H9 (cell line): ENCODE results near the gene ZNF217. TPM values are rescaled to one million over a fixed set of nuclear protein-coding genes. Genes with fewer than 3 reads are reported as not detected.

Source experiments
- DNase-seq: peaks from one replicate; pipeline ENCODE4 v3.0.0-alpha.2; 2017
- H2AFZ ChIP-seq: one replicate; pipeline ENCODE4 v1.6.1; 2013; ENCODE audit warnings: mild to moderate bottlenecking, low read length, control low read depth, moderate library complexity
- H2AK5ac ChIP-seq: 2 replicates; pipeline ENCODE4 v1.6.1; 2013; ENCODE audit warnings: low read length, control low read depth, mixed read lengths; ENCODE audit not compliant: insufficient read length
- H2BK120ac ChIP-seq: one replicate; pipeline ENCODE4 v1.6.1; 2013; ENCODE audit warnings: low read depth, mild to moderate bottlenecking, low read length, control low read depth, inconsistent platforms; ENCODE audit not compliant: poor library complexity, severe bottlenecking
- H2BK12ac ChIP-seq: 2 replicates; pipeline ENCODE4 v1.6.1; 2013; ENCODE audit warnings: low read length, control low read depth, mixed read lengths, low read depth; ENCODE audit not compliant: insufficient read length
- H2BK15ac ChIP-seq: 2 replicates; pipeline ENCODE4 v1.6.1; 2013; ENCODE audit warnings: low read depth, low read length, control low read depth
- H2BK20ac ChIP-seq: one replicate; pipeline ENCODE4 v1.6.1; 2013; ENCODE audit warnings: low read depth, mild to moderate bottlenecking, low read length, control low read depth, inconsistent platforms; ENCODE audit not compliant: poor library complexity, severe bottlenecking
- H2BK5ac ChIP-seq: 2 replicates; pipeline ENCODE4 v1.6.1; 2013; ENCODE audit warnings: low read length, control low read depth, mixed read lengths; ENCODE audit not compliant: insufficient read length
- H3K14ac ChIP-seq: 2 replicates; pipeline ENCODE4 v1.6.1; 2013; ENCODE audit warnings: low read length, control low read depth; ENCODE audit not compliant: insufficient read depth
- H3K18ac ChIP-seq: 2 replicates; pipeline ENCODE4 v1.6.1; 2013; ENCODE audit warnings: low read depth, mild to moderate bottlenecking, mixed read lengths, low read length, control low read depth; ENCODE audit not compliant: insufficient read length
- H3K23ac ChIP-seq: 2 replicates; pipeline ENCODE4 v1.6.1; 2013; ENCODE audit warnings: low read length, control low read depth, mixed read lengths, low read depth; ENCODE audit not compliant: insufficient read length
- H3K23me2 ChIP-seq: 2 replicates; pipeline ENCODE4 v1.6.1; 2013; ENCODE audit warnings: low read depth, mild to moderate bottlenecking, mixed read lengths, low read length, control low read depth; ENCODE audit not compliant: insufficient read length, poor library complexity, severe bottlenecking
- H3K27ac ChIP-seq: 2 replicates; pipeline ENCODE4 v1.5.1; 2013; ENCODE audit warnings: low read length, control low read depth, mixed read lengths, low read depth; ENCODE audit not compliant: insufficient read length
- H3K27me3 ChIP-seq: 2 replicates; pipeline ENCODE4 v1.6.1; 2013; ENCODE audit warnings: low read length, control low read depth, inconsistent platforms; ENCODE audit not compliant: insufficient read depth
- H3K4ac ChIP-seq: 2 replicates; pipeline ENCODE4 v1.6.1; 2013; ENCODE audit warnings: low read depth, mild to moderate bottlenecking, control low read depth, inconsistent platforms, low read length, moderate library complexity
- H3K4me1 ChIP-seq: 2 replicates; pipeline ENCODE4 v1.6.1; 2013; ENCODE audit warnings: low read length, control low read depth, inconsistent platforms; ENCODE audit not compliant: insufficient read depth
- H3K4me2 ChIP-seq: 2 replicates; pipeline ENCODE4 v1.6.1; 2013; ENCODE audit warnings: low read length, control low read depth, mixed read lengths; ENCODE audit not compliant: insufficient read length, insufficient read depth
- H3K56ac ChIP-seq: 2 replicates; pipeline ENCODE4 v1.6.1; 2013; ENCODE audit warnings: low read depth, mild to moderate bottlenecking, mixed read lengths, low read length, control low read depth; ENCODE audit not compliant: insufficient read length
- H3K79me1 ChIP-seq: 2 replicates; pipeline ENCODE4 v1.6.1; 2013; ENCODE audit warnings: low read depth, mild to moderate bottlenecking, moderate library complexity, low read length, control low read depth, inconsistent platforms; ENCODE audit not compliant: insufficient read depth, poor library complexity, severe bottlenecking
- H3K79me2 ChIP-seq: 2 replicates; pipeline ENCODE4 v1.6.1; 2013; ENCODE audit warnings: low read length, control low read depth, inconsistent platforms; ENCODE audit not compliant: insufficient read depth
- H3K9ac ChIP-seq: 2 replicates; pipeline ENCODE4 v1.6.1; 2013; ENCODE audit warnings: low read length, control low read depth, mixed read lengths; ENCODE audit not compliant: insufficient read length; ENCODE audit errors: extremely low read depth
- H3K9me3 ChIP-seq: one replicate; pipeline ENCODE4 v1.6.1; 2013; ENCODE audit warnings: low read depth, low read length, inconsistent platforms; ENCODE audit not compliant: control insufficient read depth
- H3T11ph ChIP-seq: one replicate; pipeline ENCODE4 v1.6.1; 2013; ENCODE audit warnings: mild to moderate bottlenecking, low read length, control low read depth, inconsistent platforms
- H4K20me1 ChIP-seq: one replicate; pipeline ENCODE4 v1.6.1; 2013; ENCODE audit not compliant: control insufficient read depth, insufficient read length, insufficient read depth
- H4K5ac ChIP-seq: 2 replicates; pipeline ENCODE4 v1.6.1; 2013; ENCODE audit warnings: low read depth, mild to moderate bottlenecking, mixed read lengths, low read length, control low read depth; ENCODE audit not compliant: insufficient read length
- H4K8ac ChIP-seq: replicated peaks from 2 replicates; pipeline ENCODE4 v1.6.1; 2013; ENCODE audit warnings: low read length, control low read depth, mixed read lengths, low read depth; ENCODE audit not compliant: insufficient read length
- H4K91ac ChIP-seq: 2 replicates; pipeline ENCODE4 v1.6.1; 2013; ENCODE audit warnings: low read depth, mild to moderate bottlenecking, moderate library complexity, mixed read lengths, low read length, control low read depth; ENCODE audit not compliant: insufficient read length
- H3K27ac Mint-ChIP-seq, 3 experiments: 2 replicates in 2 of 3; 3 replicates in 1 of 3; pipeline ENCODE4 v1.8.0; 2020 to 2021; ENCODE audit warnings: mixed read lengths in 3 of 3, mild to moderate bottlenecking in 1 of 3, moderate library complexity in 1 of 3
- H3K27me3 Mint-ChIP-seq: 2 replicates; pipeline ENCODE4 v1.8.0; 2021; ENCODE audit warnings: low read depth, mild to moderate bottlenecking, moderate library complexity, mixed read lengths
- H3K36me3 Mint-ChIP-seq, 3 experiments: 2 replicates in 2 of 3; 3 replicates in 1 of 3; pipeline ENCODE4 v1.8.0; 2020 to 2021; ENCODE audit warnings: low read depth in 3 of 3, mixed read lengths in 3 of 3; ENCODE audit not compliant: insufficient read depth in 1 of 3
- H3K4me1 Mint-ChIP-seq, 2 experiments: 2 replicates each; pipeline ENCODE4 v1.8.0; 2020; ENCODE audit warnings: mixed read lengths in 2 of 2
- H3K4me3 Mint-ChIP-seq, 2 experiments: 2 replicates in 1 of 2; 3 replicates in 1 of 2; pipeline ENCODE4 v1.8.0; 2020 to 2021; ENCODE audit warnings: mild to moderate bottlenecking in 2 of 2, mixed read lengths in 2 of 2, moderate library complexity in 1 of 2
- H3K9me3 Mint-ChIP-seq, 2 experiments: 2 replicates in 1 of 2; 3 replicates in 1 of 2; pipeline ENCODE4 v1.8.0; 2020; ENCODE audit warnings: mild to moderate bottlenecking in 2 of 2, mixed read lengths in 2 of 2, moderate library complexity in 1 of 2
- CTCF ChIP-seq: fragments of 200-600 bp; sonication (generic); conservative IDR thresholded peaks from 3 replicates; pipeline ENCODE4 v1.8.0; 2021; ENCODE audit warnings: antibody characterized with exemption, mild to moderate bottlenecking
- WGBS: extraction: QIAGEN DNeasy Blood & Tissue Kit; methylation state at CpG from one replicate; pipeline ENCODE4 v1.1.7; 2013; ENCODE audit warnings: missing lambda C conversion rate, low lambda C conversion rate, mixed read lengths; ENCODE audit not compliant: insufficient read length; ENCODE audit errors: extremely low coverage; 5-methylcytosine and 5-hydroxymethylcytosine counted together
- total RNA-seq: library from RNA; stranded (reverse); gene quantifications from 2 replicates; pipeline ENCODE4 v1.2.1, GENCODE V29; 2021

ZNF217 gene
- total RNA-seq, 1 experiment from 2014 or later: 82.8 TPM

DNA sequence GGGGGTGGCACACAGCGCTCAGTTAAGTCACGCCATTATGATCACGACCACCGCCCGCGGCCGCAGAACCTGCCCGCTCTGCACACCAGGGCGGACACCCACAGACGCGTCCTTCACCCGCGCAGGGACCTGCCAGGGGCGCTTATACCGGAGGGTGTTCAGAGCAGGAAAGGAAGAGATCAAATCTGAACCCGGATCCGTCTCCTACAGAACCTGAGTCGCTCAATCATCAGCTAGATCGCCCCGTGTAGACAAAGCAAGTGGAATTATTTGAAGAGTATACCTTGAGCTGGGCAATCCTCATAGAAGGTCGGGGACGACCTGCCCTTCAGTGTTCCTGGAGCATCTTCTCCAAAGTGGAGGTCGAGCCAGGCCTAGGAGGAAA lies 14.4 kb upstream of the ZNF217 start:
- no peaks in the 10 kb centered on the region for H3K27me3 ChIP-seq
- H3K79me1 ChIP-seq: no peaks in the 10 kb centered on the region
- H3K4ac ChIP-seq: no peak overlapping the region
- H3K56ac ChIP-seq: no peak overlapping the region
- no peak overlapping the region for H2BK5ac ChIP-seq
- no peaks in the 10 kb centered on the region for H4K20me1 ChIP-seq
- Mint-ChIP-seq H3K9me3 (no peaks in the 10 kb centered on the region), H3K4me1 (peaks cover 30 to 32% of the 10 kb centered on the region in 2 experiments), H3K27me3 (no peaks in the 10 kb centered on the region), H3K27ac (peak overlapping the region in 2 of 3 experiments; percentile 64 to 79; a peak in 2 of 7 replicates), H3K4me3 (no peak overlapping the region), H3K36me3 (no peaks in the 10 kb centered on the region)
- DNase-seq: no peak
- no CpG with 5 or more reads among the region's 23 CpGs for WGBS
- H3K9me3 ChIP-seq: no peaks in the 10 kb centered on the region
- H3K27ac ChIP-seq: no peak overlapping the region
- H3K4me2 ChIP-seq: no peak overlapping the region
- no peak overlapping the region for H3K14ac ChIP-seq
- no peak overlapping the region for H4K5ac ChIP-seq
- no peak overlapping the region; the same call in 1 of the 2 replicates for H2BK15ac ChIP-seq
- H3K9ac ChIP-seq: no peak overlapping the region
- no peak overlapping the region for H2AK5ac ChIP-seq
- peaks cover 4% of the 10 kb centered on the region; the same call in 1 of the 2 replicates for H3K4me1 ChIP-seq
- no peak overlapping the region for H3K18ac ChIP-seq
- H3K23ac ChIP-seq: no peak overlapping the region
- H3K23me2 ChIP-seq: no peaks in the 10 kb centered on the region
- H2AFZ ChIP-seq: no peak overlapping the region
- H2BK120ac ChIP-seq: no peak overlapping the region
- no peak overlapping the region for H4K8ac ChIP-seq
- no peak overlapping the region for H2BK20ac ChIP-seq
- no peak overlapping the region for H2BK12ac ChIP-seq
- peak overlapping the region; percentile 28 for H4K91ac ChIP-seq
- TF ChIP-seq CTCF: no peak
- H3K79me2 ChIP-seq: no peaks in the 10 kb centered on the region
- no peak overlapping the region for H3T11ph ChIP-seq
